HG02884 (cell line): ENCODE measurements around the gene DPP4.
"Not testable (repeated sequence)": the region's sequence is repeated elsewhere in the genome, so short reads cannot be mapped to it uniquely, and the experiment has no call there.

ENCODE experiments used
- ATAC-seq: cut with Tn5 transposase; IDR thresholded peaks from one replicate; pipeline ENCODE4 v1.9.1; 2021; ENCODE audit warnings: mild to moderate bottlenecking, moderate library complexity; ENCODE audit not compliant: unreplicated experiment

DPP4 gene

DNA sequence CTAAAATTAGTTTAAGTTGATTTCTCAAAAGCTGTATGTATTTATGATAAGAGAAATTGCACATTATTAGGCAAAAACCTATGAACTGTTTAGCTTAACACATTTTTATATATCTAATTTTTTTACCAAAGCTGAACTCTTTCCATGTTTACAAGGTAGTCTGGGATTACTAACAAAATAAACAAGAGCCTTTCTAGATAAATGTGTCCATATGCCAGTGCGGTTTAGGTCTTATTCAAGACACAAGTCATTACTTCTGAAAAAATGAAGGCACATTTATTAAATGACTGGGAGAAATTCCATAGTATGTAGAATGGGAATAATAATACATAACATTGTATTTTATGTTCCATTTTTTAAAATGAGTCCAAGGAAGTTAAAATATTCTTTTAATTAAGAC is 82.0 kb downstream of the DPP4 start:
- ATAC-seq = no peak

- ATAC-seq = no peak
Observed at GRCh38 chr2:161990741-161991140, 83.3 kb downstream of the DPP4 start.

- ATAC-seq = no peak
Observed at GRCh38 chr2:161990036-161990435, 84.0 kb downstream of the DPP4 start.

DNA sequence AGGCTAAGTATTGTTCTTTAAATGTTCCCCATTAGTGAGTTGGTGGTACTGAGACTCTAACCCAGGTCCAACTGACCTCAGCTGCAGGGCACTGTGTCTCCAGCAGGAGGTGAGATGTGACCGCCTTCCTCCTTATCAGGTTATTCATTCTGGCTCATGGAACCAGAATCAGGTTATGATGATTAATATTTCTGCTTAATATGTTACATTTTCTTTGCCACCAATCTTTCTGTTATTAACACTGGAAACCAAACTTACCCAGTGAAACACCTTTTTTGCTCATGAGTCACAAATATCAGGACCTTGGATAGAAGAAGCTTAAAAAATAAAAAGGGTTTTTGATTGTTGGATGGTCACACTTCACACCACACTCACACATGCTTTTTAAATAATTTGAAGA is 85.4 kb downstream of the DPP4 start:
- ATAC-seq = no peak

DNA sequence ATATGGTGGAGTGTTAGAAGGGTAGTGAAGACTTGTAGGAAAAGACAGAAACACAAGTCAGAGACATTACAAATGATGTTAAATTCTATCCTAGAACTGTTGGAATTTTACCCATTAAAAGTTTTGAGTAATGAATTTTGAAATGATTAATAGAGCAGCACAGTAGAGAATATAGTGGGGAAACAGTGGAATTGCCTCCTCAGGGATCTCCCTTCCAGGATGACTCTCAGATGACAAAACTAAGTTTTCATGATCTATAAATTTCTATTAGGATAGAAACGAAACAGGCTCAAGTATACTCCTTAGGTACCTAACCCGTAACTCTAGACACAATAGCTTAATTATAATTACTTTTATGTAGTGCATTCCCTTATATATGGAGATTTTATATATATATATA is 86.7 kb downstream of the DPP4 start:
- no peak for ATAC-seq

GRCh38 chr2:161983866-161984265 is 90.1 kb downstream of the DPP4 start:
- no peak for ATAC-seq

DNA sequence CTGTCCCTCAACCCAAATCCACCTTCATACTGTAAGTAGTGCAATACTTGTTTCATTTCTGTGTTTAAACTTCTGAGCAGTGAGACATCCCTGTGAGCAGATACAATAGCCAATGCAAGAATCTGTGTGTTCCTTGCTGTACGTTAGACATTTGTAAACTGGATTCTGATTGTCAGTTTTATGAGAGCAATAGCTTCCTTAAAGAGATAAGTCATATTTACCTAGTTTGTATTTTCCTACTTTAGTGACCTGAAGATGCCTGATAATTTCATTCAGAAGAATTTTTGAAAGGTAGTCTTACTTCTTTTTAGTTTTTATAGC is 90.7 kb downstream of the DPP4 start:
- ATAC-seq = no peak

- no peak for ATAC-seq
Observed at GRCh38 chr2:161982548-161983330, 91.3 kb downstream of the DPP4 start.

DNA sequence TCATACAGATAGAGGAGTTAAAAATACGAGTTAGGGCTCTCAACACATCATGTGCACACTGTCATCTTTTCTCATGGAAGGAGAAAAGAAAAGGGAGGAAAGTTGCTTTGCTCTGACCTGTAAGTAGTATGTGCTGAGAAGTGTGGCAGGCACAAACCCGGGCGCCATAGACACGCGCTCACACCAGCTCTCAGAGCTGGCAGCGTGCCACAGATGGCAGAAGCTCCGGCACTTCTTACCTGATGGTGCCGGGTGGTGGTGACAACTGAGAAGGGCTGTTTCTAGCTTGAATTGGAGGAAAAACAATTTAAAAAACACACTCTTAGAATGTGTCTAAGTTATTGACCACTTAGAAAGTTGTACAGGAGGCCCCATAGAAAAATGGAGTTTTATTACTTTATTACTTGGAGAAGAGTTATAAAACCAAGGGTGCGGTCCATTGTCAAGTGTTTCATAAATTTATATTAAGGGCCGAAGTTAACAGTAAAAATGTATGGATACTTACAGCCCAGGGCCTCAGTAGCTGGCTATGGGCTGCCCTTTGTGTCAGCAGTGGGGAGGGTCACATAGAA is 92.2 kb downstream of the DPP4 start:
- ATAC-seq = no peak

- ATAC-seq = no peak
Observed at GRCh38 chr2:161980976-161981375, 93.0 kb downstream of the DPP4 start.

DNA sequence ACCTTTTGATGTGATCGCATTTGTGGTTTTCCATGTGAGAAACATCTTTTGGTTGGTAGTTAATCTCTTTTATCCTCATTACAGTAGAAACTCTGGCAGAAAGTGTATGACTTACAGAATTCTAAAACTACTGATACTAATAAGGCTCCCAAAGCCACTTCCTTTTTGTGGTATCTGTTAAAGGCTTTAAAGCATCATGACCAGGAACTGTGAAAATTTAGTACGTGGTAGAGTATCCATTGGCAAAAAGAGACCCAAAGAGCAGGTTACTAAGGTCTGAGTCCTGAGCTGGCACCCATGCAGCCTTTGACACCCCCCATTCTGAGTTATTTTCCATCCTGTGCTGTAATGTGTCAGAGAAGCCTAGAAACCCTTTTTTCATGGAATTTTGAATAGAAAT is 94.5 kb downstream of the DPP4 start:
- ATAC-seq = no peak

DNA sequence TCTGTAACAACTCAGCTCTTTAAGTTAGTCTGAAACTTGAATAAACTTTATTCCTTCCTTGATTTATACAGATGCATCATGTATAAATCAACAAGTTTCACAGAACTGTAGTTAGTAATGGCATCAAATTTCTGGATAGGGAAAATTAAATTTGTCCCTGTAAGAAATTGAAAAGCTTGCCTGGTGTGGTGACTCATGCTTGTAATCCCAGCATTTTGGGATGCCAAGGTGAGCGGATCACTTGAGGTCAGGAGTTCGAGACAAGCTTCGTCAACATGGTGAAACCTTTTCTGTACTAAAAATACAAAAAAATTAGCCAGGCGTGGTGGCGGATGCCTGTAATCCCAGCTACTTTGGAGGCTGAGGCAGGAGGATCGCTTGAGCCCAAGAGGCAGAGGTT is 96.1 kb downstream of the DPP4 start:
- ATAC-seq = not testable (repeated sequence)

GRCh38 chr2:161976917-161977316 is 97.1 kb downstream of the DPP4 start:
- no peak for ATAC-seq

GRCh38 chr2:161976295-161976694 is 97.7 kb downstream of the DPP4 start:
- ATAC-seq = no peak

DNA sequence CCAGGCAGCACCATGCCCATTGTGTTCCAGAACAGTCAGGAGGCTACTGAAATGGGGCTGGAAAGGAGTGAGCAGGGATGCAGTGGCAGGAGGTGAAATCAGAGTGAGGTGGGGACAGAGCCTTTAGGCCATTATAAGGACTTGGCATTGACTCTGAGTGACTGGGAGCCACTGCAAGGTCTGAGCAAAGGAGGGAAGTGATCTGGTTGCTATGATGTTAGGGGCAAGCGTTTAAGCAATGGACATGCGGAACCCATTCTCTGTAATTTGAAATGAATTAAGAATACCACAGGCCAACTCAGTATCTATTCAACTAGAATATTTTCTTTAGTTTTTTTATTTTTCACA is 98.2 kb downstream of the DPP4 start:
- no peak for ATAC-seq

DNA sequence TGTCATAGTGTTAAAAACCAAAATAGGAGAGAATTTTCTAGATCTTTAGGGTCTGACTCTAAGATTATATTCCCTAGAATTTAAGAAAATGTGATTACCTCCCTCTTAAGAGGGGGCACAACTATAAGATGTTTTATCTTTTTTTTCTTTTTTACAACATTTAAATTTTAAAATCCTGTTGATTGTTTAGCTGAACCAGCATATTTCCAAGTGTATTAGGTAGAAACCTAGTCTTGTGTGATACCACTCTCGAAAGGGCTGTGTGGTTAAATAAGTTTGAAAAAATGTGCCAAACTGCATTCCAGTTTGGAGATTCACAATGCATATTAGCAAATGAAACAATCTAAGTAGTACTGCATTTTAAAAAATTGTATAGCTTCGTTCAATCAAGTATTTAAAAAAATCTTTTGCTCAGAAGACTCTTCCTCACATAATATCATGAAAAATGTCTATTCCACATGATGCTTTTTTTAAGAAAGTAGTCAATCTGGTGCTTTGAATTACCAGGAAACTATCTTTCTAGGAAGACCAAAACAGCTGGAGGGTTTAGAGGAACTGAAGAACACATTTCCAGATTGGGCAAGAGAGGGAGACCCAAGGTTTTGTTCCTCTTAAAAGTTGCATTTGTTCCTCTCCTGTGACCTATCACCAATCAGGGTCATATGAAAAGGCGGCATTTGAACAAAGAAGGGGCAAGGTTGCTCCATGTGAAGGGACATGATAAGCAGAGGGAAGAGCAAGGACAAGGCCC is 98.8 kb downstream of the DPP4 start:
- ATAC-seq = no peak

DNA sequence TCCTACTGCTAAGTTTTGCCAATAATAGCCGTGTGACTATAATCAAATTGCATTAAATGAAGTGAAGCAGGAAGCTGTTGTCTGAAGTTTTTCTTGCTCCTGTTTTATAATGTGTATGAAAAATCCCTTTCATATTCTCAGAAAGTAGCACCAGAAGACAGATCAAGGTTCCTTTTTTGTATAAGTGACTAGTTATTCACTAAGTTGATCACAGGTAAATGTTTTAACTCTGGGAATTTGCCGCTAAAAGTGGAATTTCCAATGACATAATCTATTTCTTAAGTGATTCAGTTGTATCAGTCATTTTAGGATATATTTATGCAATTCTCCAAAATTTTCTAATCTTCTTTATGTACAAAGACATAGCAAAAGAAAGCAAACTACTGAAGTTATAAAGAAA is 99.6 kb downstream of the DPP4 start:
- ATAC-seq = no peak

- ATAC-seq = no peak
Observed at GRCh38 chr2:161972866-161973265, 101.1 kb downstream of the DPP4 start.

DNA sequence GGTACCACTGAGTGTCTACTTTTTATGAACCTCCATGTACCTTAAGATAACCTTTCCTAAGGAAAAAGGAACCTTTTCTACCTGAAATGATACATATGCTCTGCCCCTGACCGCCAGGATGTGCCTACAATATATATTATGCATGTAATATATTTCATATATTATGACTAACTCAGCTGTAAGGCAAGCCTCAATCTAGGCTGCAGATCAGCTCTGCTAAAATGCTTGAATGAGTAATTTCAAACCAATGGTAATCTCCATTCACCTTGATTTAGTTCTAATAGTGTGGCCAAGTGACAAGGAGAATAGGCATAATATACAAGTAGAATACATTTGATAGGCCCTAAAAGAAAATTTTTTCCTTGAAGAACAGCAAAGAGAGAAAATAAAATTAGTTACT is 101.8 kb downstream of the DPP4 start:
- no peak for ATAC-seq

DNA sequence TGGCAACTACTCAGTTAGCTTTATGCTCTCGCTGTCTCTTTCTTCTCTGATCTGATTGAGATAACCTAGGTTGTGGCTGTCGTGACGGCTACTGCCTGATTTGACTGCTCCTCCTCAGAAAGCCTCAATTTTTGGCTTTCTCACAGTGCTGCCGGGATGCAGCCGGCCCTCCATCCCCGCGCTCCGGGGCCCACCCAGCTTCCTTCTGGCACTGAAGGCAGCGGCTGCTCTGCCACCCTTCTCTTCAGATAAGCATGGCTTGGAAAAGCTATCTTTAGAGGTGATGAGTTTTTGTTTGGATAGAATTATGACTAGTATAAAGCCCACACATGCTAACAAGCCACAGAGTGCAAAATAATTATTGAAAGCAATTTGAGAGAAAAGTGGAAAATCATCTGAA is 102.5 kb downstream of the DPP4 start:
- ATAC-seq = no peak

DNA sequence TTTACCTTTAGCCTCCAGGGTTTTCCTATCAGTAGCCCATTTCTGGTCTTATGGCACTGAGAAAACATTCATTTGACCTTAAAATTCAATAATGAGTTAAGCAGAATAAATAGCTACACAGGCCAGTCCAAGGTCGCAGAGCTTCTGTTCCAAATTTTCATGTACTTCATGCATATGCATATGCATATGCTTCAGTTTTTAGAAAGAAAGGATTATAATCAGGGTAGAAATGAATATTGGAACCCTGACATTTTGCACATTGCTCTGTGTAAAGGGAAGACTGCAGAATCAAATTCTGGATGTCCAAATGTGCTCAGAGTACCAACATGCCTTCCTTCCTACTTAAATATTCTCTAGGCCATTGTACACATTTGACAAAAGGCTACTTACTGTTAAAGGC is 104.9 kb downstream of the DPP4 start:
- no peak for ATAC-seq

DNA sequence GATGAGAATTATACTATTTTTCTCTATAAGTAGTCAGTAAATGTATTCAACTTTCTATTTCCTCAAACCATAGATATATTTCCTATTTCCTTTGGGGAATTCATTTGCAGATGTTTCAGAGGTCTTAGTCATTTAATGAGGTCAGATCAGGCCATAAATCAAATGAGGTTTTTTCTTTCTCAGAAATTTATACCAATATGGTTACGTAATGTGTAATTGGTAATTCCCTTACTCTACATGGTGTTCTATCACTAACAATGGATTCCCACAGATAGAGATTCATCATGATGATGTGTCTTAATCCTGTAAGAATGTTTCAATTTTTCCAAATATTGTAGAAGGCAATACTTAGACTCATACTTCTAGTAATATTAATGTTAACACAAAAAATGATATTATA is 108.0 kb downstream of the DPP4 start:
- no peak for ATAC-seq
